SHP77 treated with DMSO at 0.1 percent for 48 hours (cell line): ENCODE data around the gene LCN15.
"Not testable (repeated sequence)": the region's sequence is repeated elsewhere in the genome, so short reads cannot be mapped to it uniquely, and the experiment has no call there.

ENCODE experiments used
- DNase-seq: peaks from one replicate; lab custom pipeline; 2025; lab: John Stamatoyannopoulos, UW

LCN15 gene

DNA sequence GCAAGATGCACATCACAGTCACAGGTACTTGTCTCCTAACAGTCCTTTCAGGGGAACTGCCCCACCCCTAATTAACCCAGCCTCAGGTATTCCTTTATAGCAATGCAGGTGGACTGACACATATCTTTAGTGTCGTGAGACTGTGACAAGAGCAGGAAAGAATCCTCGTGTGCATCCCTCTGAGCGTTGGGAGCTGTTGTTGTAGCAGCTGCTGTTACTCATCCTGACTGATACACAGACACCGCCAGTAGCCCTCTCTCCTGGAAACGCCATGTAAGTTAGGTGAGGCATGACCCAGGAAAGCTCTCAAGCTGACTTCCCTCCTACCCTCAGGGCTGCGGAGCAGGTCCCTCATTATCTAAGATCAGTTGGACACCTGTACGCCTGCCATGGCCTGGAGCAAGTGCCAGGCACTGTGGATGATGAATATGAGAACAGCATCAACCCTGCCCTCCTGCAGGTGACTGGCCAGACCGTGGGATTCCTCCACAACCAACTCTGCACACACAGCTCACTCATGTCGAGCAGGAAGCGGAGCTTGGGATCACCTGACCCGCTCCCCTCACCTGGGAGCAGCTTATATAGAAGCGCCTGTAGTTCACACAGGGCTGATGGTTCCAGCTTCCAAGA is 10.2 kb upstream of the LCN15 start:
- DNase-seq, result no peak

DNA sequence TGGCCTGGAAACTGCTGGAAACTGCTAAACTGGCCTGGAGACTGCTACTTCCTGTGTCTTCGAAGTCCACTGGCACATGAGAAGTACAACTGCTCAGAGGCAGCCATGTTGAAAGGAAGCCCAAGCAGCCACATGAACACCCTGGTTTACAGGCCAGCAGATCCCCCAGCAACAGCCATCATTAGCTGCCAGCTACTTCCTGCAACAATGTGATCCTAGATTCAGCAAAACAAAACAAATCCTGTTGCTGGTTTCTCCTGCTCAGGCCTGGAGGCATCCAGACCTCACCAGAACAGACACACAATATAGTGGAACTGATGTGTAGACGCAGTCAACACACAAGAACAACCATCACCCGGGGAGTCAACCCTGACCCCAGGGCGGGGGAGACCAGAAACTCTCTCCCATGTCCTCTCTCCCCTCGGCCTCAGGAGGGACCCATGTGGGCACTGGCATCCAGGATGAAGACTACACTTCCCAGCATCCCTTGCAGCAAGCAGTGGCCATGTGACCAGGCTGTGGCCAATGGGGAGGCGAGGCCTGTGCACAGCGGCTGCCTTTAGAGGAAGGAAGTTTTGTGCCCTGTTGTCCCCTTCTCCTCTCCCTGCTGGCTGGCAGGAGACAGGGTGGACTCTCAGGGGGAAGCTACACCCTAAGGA is 9.2 kb upstream of the LCN15 start:
- no peak for DNase-seq

DNA sequence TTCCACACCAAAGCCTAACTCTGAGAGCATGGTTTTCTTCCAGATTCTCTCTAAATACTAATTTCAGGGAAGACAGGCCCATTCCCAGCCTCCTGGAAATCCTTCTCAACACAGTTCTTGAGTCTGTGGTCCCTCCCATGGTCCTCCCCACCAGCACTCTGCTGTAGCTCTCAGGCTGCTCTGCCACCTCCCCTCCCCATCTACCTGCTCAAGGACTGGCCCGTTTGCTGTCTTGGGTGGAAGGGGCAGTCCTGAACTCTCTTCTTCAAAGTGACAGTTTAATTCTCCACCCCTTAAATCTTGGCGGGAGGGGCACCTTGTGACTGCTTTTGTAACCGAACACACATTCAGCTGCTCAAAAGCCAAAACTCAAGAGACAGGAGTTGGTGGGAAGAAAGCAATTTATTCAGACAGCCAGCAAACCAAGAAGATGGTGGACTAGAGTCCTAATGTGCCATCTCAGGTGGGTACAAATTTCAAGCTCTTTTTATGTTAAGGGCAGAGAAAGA is 7.6 kb upstream of the LCN15 start:
- DNase-seq, result no peak

DNA sequence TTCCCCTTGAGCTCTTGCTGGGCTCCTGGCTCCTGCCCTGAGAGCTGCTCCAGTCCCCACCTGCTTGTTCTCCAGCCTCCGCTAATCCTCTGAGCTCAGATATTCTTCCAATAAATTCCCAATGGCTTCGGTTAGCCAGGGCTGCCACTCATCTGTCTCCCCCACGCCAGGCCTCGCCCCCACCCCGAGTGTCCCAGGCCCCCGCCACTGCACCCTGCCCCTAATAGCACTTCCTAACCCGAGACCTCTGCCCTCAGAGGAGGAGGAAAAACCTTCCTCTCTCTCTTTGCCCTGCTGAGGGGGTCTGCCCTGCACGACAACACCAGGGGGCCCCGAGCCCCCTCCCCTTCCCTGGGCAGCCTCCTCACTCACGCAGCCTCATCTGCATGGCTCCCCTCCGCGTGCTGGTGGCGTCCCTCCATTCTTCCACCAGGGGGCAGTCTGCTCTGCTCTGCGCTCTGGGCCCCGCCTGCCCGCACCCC is 5.4 kb upstream of the LCN15 start:
- DNase-seq, result no peak

DNA sequence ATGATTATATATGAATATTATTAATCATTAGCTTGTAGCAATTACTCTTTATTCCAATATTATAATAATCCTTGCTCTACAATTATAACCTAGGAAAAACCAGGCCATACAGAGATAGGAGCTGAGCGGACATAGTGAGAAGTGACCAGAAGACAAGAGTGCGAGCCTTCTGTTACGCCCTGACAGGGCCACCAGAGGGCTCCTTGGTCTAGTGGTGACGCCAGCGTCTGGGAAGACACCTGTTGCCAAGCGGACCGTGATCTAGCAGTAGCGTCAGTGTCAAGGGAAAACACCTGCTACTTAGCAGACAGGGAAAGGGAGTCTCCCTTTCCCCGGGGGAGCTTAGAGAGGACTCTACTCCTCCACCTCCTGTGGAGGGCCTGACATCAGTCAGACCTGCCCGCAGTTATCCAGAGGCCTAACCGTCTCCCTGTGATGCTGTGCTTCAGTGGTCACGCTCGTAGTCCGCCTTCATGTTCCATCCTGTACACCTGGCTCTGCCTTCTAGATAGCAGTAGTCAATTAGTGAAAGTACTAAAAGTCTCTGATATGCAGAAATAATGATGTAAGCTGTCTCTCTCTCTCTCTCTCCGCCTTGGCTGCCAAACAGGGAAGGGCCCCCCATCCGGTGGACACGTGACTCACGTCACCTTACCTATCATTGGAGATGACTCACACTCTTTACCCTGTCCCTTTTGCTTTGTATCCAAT is 2.2 kb upstream of the LCN15 start:
- DNase-seq, result peak; percentile 44

DNA sequence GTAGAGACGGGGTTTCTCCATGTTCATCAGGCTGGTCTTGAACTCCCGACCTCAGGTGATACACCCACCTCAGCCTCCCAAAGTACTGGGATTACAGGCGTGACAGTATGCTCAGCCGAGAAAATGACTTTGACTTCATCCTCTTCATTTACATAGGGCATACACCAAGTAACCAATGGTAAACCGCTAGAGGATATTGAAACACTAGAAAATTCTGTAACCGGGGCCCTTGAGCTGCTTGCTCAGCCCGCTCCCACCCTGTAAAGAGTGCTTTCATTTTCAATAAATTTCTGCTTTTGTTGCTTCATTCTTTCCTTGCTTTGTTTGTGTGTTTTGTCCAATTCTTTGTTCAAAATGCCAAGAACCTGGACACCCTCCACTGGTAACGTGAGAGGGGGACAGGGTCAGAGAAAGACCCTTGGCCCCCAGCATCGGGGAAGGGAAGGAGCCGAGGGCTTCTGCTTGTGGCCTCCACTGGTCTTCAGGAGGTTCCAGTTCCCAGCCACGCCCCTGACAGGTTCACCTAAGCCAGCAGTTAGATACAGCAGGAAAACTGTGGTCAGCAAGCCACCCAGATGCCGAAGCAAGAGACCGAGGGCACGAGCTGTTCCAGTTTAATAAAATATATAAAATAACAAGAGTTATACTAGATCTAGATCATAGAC is 1.6 kb upstream of the LCN15 start:
- DNase-seq, result not testable (repeated sequence)

DNA sequence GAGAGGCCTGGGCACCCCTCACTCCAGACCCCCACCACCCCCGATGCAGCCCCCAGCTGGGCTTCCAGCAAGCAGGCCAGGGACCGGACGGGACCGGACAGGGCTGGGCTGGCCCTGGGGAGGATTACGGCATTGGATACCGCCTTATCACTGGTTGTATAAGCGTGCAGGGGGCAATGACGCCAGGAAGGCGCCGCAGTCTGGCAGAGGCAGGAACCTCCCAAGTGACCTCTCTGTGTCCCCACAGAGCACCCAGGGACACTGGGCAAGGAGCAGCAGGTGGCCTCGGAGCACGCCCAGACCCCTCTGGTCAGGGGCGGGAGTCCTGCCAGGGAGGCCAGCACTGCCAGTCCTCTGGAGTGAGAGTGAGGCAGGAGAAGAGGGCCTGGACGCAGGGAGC is 723 bp upstream of the LCN15 start:
- no peak for DNase-seq

DNA sequence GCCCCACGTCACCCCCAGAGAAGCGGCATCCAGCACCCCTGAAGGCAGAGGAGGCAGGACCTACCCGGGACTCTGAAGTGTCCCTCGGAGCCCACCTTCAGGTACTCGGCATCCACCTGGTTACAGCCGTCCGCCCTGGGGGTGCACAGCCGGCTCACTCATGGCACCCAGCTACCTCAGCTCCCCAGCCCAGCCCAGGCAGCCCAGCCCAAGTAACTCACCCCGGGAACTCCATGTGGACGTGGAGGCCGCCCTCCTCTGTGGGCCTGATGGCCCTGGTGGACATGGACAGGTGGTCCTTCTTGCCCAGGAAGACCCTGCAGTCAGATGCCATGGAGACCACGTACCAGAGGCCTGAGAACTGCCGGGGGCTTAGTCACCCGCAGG is 676 bp downstream of the LCN15 start:
- no peak for DNase-seq

DNA sequence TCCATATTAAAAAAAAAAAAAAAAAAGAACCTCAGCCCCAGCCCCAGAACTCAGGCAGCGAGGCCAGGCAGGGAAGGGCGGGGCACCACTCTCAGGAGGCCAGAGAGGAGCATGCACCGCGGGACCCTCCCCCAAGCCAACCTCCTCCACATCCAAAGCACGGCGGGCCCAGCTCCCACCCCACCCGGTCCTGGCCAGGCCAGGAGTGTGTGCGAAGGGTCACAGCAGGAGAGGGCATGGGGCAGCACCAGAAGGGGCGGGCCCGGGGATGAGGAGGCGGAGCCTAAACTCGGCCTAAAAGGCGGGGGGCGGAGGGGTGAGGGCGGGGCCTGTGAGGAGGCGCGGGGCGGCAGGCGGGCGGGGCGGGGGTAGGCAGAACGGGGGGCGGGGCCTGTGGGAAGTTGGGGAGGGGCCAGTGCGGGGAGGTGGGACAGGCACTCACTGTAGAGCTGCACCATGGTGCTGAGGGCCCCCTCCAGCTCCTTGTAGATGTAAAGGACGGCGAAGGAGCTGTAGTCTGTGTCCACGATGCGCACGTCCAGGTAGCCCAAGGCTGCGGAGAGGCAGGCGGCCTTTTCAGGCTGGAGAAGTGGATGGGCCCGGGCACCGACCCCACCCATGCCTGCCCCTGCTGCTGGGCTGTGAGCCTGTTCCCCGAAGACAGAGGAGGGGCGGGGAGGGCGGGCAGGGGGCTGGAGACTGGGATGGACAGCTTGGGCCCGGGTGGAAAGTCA is 1.2 kb downstream of the LCN15 start:
- DNase-seq, result no peak

DNA sequence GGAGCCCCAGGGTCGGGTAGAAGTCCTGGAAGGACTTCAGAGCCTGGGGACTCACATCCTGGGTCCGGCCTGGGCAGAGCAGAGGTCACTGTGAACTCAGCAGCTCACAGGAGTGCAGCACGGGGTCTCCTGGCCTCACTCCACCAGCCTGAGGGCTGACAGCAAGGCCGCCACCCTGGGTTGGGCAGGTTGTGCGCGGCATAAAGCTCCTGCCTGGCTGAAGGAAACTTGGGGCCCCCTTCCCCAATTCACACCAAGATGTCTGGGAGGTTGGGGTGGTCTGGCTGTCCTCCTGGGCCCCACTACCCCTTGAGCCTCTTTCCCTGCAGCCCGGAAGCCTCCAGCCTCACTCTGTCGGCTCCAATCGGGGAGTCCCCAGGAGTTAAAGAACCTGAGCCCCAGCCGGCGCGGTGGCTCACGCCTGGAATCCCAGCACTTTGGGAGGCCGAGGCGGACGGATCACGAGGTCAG is 2.1 kb downstream of the LCN15 start:
- no peak for DNase-seq

DNA sequence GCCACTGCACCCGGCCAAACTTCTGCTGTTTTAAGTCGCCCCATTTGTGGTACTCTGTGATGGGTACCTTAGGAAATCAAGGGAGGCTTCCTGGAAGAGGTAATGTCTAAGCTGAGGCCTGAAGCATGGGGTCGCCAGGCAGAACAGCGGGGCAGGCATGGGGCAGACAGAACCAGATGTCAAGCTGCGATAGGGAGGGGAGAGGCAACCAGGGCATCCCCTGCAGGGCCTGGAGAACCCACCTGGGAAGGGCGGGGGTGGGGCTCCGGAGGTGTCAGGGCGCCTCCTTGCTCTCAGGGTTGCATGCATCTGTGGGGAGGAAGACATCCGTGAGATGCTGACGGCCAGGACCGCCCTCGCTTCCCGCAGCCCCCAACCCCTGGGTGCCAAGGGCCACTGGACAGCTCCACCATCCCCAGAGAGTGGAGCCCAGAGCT is 2.8 kb downstream of the LCN15 start:
- DNase-seq, result no peak

DNA sequence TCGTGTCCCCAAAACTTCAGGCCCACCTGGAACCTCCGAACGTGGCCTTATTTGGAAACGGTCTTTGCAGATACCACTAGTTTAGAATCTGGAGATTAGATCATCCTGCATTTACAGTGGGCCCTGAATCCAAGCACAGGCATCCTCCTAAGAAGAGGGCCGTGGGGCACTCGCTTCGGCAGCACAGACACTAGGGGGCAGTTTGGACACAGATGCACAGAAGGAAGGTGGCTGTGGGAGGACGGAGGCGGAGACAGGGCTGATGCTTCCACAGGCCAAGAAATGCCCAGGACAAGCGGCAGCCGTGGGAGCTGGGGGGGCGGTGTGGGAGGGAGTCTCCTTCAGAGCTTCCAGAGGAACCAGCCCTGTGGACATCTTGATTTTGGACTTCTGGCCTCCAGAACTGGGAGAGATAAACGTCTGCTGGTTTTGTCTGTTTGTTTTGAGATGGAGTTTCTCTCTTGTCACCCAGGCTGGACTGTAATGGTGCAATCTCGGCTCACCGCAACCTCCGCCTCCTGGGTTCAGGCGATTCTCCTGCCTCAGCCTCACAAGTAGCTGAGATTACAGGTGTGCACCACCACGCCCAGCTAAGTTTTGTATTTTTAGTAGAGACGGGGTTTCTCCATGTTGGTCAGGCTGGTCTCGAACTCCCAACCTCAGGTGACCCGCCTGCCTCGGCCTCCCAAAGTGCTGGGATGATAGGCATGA is 3.3 kb downstream of the LCN15 start:
- DNase-seq, result not testable (repeated sequence)

DNA sequence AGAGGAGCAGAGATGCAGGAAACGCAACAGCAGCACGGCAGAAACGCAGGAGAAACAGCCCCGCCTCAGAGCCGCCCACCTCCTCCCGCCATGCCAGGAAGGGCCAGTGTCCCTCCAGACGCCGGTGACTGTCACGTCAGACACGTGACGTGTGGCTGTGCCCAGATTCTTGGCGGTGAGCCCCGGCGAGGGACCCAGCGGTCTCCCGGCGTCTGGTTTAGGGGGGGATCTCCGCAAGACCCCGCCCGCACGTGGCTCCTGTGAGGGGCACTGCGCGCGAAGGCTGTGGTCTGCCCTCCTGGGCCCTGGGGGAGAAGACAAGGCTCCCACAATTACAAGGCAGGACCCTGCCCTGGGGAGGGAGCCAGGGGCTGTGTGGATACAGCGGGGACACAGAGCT is 3.9 kb downstream of the LCN15 start:
- DNase-seq, result no peak

DNA sequence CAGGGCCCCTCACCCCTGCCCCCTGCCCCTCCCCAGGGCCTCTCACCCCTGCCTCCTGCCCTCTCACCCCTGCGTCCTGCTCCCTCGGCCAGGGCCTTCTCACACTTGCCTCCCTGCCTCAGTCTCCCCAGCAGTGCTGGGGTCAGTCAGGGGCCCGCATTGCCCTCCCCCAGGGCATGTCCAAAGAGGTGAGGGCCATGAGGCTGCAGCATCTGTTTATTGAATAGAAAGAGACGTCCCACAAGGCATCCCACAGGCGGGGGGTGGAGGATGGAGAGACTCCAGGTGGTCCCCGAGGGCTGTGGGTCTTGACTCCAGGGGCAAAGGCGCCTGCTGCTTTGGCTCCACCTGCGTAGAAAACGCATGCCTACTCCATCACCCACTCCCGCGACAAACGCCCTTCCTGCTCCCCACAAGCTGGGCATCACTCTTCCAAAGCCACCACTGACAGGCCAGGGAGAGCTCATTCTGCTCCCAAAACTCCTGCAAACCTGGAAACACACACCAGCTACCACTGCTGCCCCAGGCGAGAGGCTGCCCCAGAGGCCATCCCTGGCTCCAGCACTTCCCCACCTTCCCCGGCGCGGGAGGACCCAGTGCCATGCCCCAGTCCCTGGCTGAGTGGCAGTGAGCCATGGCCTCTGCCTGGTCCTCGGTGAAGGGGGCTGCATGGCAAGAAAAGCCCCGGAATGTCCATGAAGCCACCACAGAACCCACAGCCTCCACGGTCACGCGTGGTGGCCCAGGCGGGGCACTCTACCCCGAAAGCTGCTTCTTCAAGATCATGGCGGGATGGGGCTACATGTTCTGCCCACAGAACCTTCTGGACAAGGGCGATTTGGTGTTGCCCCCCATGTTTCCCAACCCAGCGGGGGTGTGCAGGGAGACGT is 4.6 kb downstream of the LCN15 start:
- DNase-seq, result no peak

DNA sequence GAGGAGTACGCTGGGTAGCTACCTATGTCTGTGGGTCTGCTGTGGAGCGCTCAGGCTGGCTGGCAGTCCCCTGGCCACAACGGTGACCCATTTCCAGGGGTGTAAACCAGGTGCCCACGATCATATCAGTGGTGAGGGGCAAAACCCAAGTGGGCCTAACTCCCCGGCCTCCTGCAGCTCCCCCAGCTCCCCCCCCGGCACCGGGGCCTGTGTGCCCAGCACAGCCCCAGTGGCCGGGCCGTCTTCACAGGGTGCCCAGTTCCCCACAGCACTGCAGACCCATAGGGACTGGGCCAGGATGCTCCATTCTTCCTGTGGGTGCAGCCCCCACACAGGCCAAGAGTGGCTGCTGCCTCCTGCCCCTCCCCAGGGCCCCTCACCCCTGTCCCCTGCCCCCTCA is 5.3 kb downstream of the LCN15 start:
- DNase-seq, result no peak

DNA sequence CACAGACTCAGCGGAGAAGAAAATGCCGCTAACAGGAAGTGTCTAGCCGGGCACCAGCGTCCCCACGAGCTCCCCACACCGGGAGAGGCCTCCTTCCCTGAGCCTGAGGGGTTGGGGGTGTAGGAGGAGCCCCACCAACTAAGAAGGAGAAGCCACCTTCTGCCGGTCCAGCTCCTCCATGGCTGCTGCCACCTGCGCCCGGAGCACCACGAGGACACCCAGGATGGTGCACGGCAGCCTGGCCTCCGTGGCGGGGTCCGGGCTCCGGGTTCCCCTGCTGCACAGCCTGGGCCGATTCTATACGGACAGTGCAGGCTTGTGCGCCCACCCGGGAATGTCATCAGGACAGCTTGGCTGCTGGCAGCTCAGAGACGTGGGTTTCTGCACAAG is 6.6 kb downstream of the LCN15 start:
- no peak for DNase-seq

DNA sequence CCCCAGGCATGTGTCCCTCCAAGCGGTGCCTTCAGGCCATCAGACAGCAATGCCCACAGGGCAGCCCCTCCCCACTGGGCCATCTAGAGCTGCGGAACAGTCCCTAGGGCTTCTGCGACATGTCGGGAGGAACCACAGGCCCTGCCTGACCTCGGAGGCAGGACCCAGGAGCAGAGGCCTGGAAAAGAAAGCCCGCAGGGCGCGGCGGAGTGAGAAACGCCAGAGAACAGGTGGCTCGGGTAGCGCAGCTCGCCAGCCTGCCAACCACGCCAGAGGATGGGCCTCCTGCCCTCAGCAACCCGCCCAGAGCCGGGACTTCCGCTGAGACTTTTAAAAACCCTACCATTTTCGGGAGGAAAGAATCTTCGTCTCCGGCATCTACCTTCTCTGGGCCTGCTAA is 7.0 kb downstream of the LCN15 start:
- DNase-seq, result no peak

DNA sequence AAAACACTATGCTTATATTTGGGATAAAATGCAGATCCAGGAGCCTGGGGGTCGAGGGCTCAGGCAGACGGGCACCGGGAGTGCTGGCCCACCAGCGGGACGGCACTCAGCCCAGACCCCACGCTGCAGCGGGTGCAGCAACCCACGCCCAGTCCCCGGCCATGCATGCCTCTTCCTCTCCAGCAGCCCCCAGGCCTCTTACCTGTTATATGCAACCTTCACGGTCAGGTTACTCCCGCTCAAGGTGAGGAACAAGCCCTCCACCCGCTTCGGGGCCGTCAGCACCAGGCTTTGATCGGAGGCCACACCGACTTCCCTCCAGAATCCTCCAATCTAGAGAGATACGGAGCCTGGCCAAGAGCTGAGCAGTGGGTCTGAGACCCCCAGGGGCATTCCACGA is 7.5 kb downstream of the LCN15 start:
- DNase-seq, result no peak

DNA sequence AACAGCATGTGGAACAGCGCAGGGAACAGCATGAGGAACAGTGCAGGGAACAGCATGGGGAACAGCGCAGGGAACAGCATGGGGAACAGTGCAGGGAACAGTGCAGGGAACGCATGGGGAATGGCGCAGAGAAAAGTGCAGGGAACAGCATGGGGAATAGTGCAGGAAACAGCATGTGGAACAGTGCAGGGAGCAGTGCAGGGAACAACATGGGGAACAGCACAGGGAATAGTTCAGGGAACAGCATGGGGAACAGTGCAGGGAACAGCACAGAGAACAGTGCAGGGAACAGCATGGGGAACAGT is 8.2 kb downstream of the LCN15 start:
- no peak for DNase-seq
